Neutrophil (primary cell): Measurements from ENCODE around the gene TMEM255B.

Experiments used
- H3K27ac ChIP-seq: fragments of 200-600 bp; sonication (generic); 2 replicates; pipeline ENCODE4 v1.5.1; 2016; ENCODE audit warnings: mild to moderate bottlenecking, moderate library complexity
- H3K27me3 ChIP-seq: fragments of 200-600 bp; sonication (generic); 2 replicates; pipeline ENCODE4 v1.6.0; 2016; ENCODE audit warnings: mild to moderate bottlenecking
- H3K36me3 ChIP-seq: fragments of 200-600 bp; sonication (generic); 2 replicates; pipeline ENCODE4 v1.5.1; 2017
- H3K4me1 ChIP-seq, 2 experiments: fragments of 200-600 bp in 1 of 2; sonication (generic) in 1 of 2; 1 replicate in 1 of 2; 2 replicates in 1 of 2; pipeline versions ENCODE4 v1.5.1 to v1.6.1; 2013 to 2016; ENCODE audit warnings: low read depth in 1 of 2, low read length in 1 of 2, mild to moderate bottlenecking in 1 of 2, moderate library complexity in 1 of 2; ENCODE audit not compliant: control insufficient read depth in 1 of 2, insufficient read depth in 1 of 2
- H3K4me3 ChIP-seq, 2 experiments: fragments of 200-600 bp in 1 of 2; sonication (generic) in 1 of 2; 1 replicate in 1 of 2; 2 replicates in 1 of 2; pipeline ENCODE4 v1.5.1; 2013 to 2016; ENCODE audit warnings: low read depth in 1 of 2, low read length in 1 of 2, mild to moderate bottlenecking in 1 of 2, moderate library complexity in 1 of 2
- H3K9me3 ChIP-seq: fragments of 200-600 bp; sonication (generic); 2 replicates; pipeline ENCODE4 v1.5.1; 2016
- CTCF ChIP-seq: fragments of 200-600 bp; sonication (generic); IDR thresholded peaks from 2 replicates; pipeline ENCODE4 v1.5.1; 2016; ENCODE audit warnings: antibody characterized with exemption

Gene TMEM255B

GRCh38 chr13:113817860-113818691 lies 59.0 kb downstream of the TMEM255B start:
- no peak for TF ChIP-seq CTCF
- Histone ChIP-seq H3K4me1 (peaks cover 4 to 7% of the 10 kb centered on the region in 2 experiments), H3K9me3 (no peaks in the 10 kb centered on the region), H3K27ac (no peak overlapping the region), H3K27me3 (no peaks in the 10 kb centered on the region), H3K4me3 (no peak overlapping the region), H3K36me3 (no peaks in the 10 kb centered on the region)

GRCh38 chr13:113818700-113819295 lies 59.8 kb downstream of the TMEM255B start:
- Histone ChIP-seq H3K27ac (no peak overlapping the region), H3K36me3 (no peaks in the 10 kb centered on the region), H3K4me1 (peaks cover 4 to 7% of the 10 kb centered on the region in 2 experiments), H3K4me3 (no peak overlapping the region), H3K27me3 (no peaks in the 10 kb centered on the region), H3K9me3 (no peaks in the 10 kb centered on the region)
- no peak for TF ChIP-seq CTCF

GRCh38 chr13:113819341-113819730 lies 60.3 kb downstream of the TMEM255B start:
- H3K36me3 ChIP-seq, result no peaks in the 10 kb centered on the region
- no peaks in the 10 kb centered on the region for H3K9me3 ChIP-seq
- no peaks in the 10 kb centered on the region for H3K27me3 ChIP-seq
- TF ChIP-seq CTCF, result no peak
- H3K27ac ChIP-seq, result no peak overlapping the region
- peaks cover 4 to 7% of the 10 kb centered on the region in 2 experiments for H3K4me1 ChIP-seq
- H3K4me3 ChIP-seq, result no peak overlapping the region

- peaks cover 4 to 7% of the 10 kb centered on the region in 2 experiments for H3K4me1 ChIP-seq
- H3K4me3 ChIP-seq, result no peak overlapping the region
- no peak overlapping the region for H3K27ac ChIP-seq
- H3K27me3 ChIP-seq, result no peaks in the 10 kb centered on the region
- H3K9me3 ChIP-seq, result no peaks in the 10 kb centered on the region
- no peak for TF ChIP-seq CTCF
- no peaks in the 10 kb centered on the region for H3K36me3 ChIP-seq
Observed at GRCh38 chr13:113819731-113820715, 61.0 kb downstream of the TMEM255B start.

- no peak for TF ChIP-seq CTCF
- no peaks in the 10 kb centered on the region for H3K4me1 ChIP-seq
- no peaks in the 10 kb centered on the region for H3K27me3 ChIP-seq
- H3K9me3 ChIP-seq, result no peaks in the 10 kb centered on the region
- no peaks in the 10 kb centered on the region for H3K36me3 ChIP-seq
- no peak overlapping the region for H3K27ac ChIP-seq
- H3K4me3 ChIP-seq, result no peak overlapping the region
Observed at GRCh38 chr13:113820813-113821651, 62.0 kb downstream of the TMEM255B start.
